MM.1S (cell line): ENCODE measurements around the gene NTS.

Source experiments
- DNase-seq: peaks from one replicate; pipeline ENCODE4 v3.0.0-alpha.2; 2015
- H2AFZ ChIP-seq: fragments of 300-600 bp; sonication (generic); 2 replicates; pipeline ENCODE4 v1.6.0; 2016; ENCODE audit warnings: antibody characterized with exemption, low read length
- H3F3A ChIP-seq: fragments of 300-600 bp; sonication (generic); 2 replicates; pipeline ENCODE4 v1.6.1; 2016; ENCODE audit warnings: mild to moderate bottlenecking, antibody characterized with exemption, low read length, moderate library complexity, mixed read lengths; ENCODE audit not compliant: insufficient read depth
- H3K27ac ChIP-seq: fragments of 300-600 bp; sonication (generic); 2 replicates; pipeline ENCODE4 v1.5.1; 2016; ENCODE audit warnings: mild to moderate bottlenecking, low read length
- H3K27me3 ChIP-seq: fragments of 300-600 bp; sonication (generic); replicated peaks from 2 replicates; pipeline ENCODE4 v1.6.0; 2016; ENCODE audit warnings: low read length; ENCODE audit not compliant: insufficient read depth
- H3K36me3 ChIP-seq: fragments of 300-600 bp; sonication (generic); replicated peaks from 2 replicates; pipeline ENCODE4 v1.6.1; 2016; ENCODE audit warnings: mild to moderate bottlenecking, low read length, mixed read lengths; ENCODE audit not compliant: insufficient read depth
- H3K4me1 ChIP-seq: fragments of 300-600 bp; sonication (generic); 2 replicates; pipeline ENCODE4 v1.6.1; 2016; ENCODE audit warnings: low read length, mixed read lengths
- H3K4me2 ChIP-seq: fragments of 300-600 bp; sonication (generic); 2 replicates; pipeline ENCODE4 v1.6.0; 2016; ENCODE audit warnings: low read depth, low read length
- H3K4me3 ChIP-seq: fragments of 300-600 bp; sonication (generic); 2 replicates; pipeline ENCODE4 v1.5.1; 2016; ENCODE audit warnings: low read length, mixed read lengths
- H3K79me2 ChIP-seq: fragments of 300-600 bp; sonication (generic); 2 replicates; pipeline ENCODE4 v1.6.1; 2016; ENCODE audit warnings: mixed run types, low read length, mixed read lengths
- H3K9ac ChIP-seq: fragments of 300-600 bp; sonication (generic); 2 replicates; pipeline ENCODE4 v1.6.1; 2016; ENCODE audit warnings: low read length, mixed read lengths
- H3K9me2 ChIP-seq: fragments of 300-600 bp; sonication (generic); replicated peaks from 2 replicates; pipeline ENCODE4 v1.6.1; 2016; ENCODE audit warnings: mild to moderate bottlenecking, low read length, mixed read lengths; ENCODE audit not compliant: insufficient read depth
- H3K9me3 ChIP-seq: fragments of 300-600 bp; sonication (generic); replicated peaks from 2 replicates; pipeline ENCODE4 v1.6.1; 2016; ENCODE audit warnings: mild to moderate bottlenecking, low read length, mixed read lengths; ENCODE audit not compliant: insufficient read depth
- H4K20me1 ChIP-seq: fragments of 300-600 bp; sonication (generic); 2 replicates; pipeline ENCODE4 v1.6.1; 2016; ENCODE audit warnings: mild to moderate bottlenecking, low read length, moderate library complexity, mixed read lengths; ENCODE audit not compliant: insufficient read depth
- EZH2 ChIP-seq: fragments of 300-600 bp; sonication (generic); optimal IDR thresholded peaks from 2 replicates; pipeline ENCODE3; 2017; ENCODE audit warnings: low read depth, mild to moderate bottlenecking, antibody characterized with exemption, low read length, mixed read lengths
- EZH2phosphoT487 ChIP-seq: fragments of 300-600 bp; sonication (generic); IDR thresholded peaks from 2 replicates; pipeline ENCODE4 v1.6.1; 2018; ENCODE audit warnings: antibody characterized with exemption, low read length
- TF ChIP-seq, protein P1 (sequence below): fragments of 300-600 bp; sonication (generic); IDR thresholded peaks from 2 replicates; pipeline ENCODE4 v1.5.1; 2016; ENCODE audit warnings: antibody characterized with exemption, low read length, mixed read lengths

The NTS gene

DNA sequence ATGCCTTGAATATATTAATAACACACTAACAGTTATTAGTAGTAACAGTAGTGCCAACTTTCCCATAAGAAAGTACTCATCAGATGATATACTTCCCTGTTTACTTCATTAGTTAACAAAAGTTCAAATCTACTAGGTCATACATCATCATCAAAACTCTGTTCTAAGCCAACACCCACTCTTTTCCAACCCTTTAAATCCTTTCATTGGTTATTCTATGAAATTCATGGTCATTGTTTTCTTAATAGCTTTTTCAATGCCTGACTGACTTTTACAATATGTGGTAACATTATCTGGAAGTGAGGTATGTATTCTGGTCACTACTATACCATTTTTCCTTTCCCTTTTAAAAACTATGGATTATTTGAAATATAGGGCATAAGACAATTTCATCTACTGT is 9.7 kb downstream of the NTS start:
- Histone ChIP-seq H3K4me3 (no peak overlapping the region), H3K9me2 (no peaks in the 10 kb centered on the region), H3K27me3 (no peaks in the 10 kb centered on the region), H3K27ac (no peak overlapping the region), H3K9me3 (no peaks in the 10 kb centered on the region), H3K9ac (no peak overlapping the region), H3K4me2 (no peak overlapping the region), H4K20me1 (no peaks in the 10 kb centered on the region), H3F3A (no peaks in the 10 kb centered on the region), H3K4me1 (no peaks in the 10 kb centered on the region), H3K36me3 (no peaks in the 10 kb centered on the region), H2AFZ (no peak overlapping the region), H3K79me2 (no peaks in the 10 kb centered on the region)
- TF ChIP-seq EZH2phosphoT487 (no peak), EZH2 (no peak)
- TF ChIP-seq, protein P1, sequence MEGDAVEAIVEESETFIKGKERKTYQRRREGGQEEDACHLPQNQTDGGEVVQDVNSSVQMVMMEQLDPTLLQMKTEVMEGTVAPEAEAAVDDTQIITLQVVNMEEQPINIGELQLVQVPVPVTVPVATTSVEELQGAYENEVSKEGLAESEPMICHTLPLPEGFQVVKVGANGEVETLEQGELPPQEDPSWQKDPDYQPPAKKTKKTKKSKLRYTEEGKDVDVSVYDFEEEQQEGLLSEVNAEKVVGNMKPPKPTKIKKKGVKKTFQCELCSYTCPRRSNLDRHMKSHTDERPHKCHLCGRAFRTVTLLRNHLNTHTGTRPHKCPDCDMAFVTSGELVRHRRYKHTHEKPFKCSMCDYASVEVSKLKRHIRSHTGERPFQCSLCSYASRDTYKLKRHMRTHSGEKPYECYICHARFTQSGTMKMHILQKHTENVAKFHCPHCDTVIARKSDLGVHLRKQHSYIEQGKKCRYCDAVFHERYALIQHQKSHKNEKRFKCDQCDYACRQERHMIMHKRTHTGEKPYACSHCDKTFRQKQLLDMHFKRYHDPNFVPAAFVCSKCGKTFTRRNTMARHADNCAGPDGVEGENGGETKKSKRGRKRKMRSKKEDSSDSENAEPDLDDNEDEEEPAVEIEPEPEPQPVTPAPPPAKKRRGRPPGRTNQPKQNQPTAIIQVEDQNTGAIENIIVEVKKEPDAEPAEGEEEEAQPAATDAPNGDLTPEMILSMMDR, result no peak
- DNase-seq, result no peak

DNA sequence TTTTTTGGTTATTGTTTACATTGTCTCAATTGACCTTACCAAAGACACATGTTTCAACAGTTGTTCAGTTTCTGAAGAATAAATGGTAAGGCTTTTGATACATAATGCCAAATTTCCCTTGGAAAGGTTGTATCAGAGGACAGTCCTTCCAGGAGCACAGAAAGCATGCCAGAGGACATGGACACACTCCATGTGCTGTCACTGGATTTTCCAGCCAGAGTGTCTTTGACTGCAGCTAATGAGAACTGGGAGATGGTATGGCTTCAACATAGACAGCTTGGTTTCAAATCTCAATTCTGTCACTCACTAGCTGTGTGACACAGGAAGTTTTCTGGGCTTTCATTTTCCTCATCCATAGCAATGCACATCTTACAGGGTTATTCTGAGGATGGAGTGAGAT is 20.6 kb downstream of the NTS start:
- H3F3A ChIP-seq, result no peaks in the 10 kb centered on the region
- no peaks in the 10 kb centered on the region for H3K9me2 ChIP-seq
- no peak for TF ChIP-seq EZH2phosphoT487
- H3K27me3 ChIP-seq, result no peaks in the 10 kb centered on the region
- no peak overlapping the region for H3K27ac ChIP-seq
- no peak overlapping the region for H3K9ac ChIP-seq
- no peaks in the 10 kb centered on the region for H3K36me3 ChIP-seq
- no peak overlapping the region for H3K4me2 ChIP-seq
- H3K9me3 ChIP-seq, result no peaks in the 10 kb centered on the region
- H2AFZ ChIP-seq, result no peak overlapping the region
- no peaks in the 10 kb centered on the region for H4K20me1 ChIP-seq
- no peak overlapping the region for H3K4me3 ChIP-seq
- DNase-seq, result no peak
- no peaks in the 10 kb centered on the region for H3K4me1 ChIP-seq
- H3K79me2 ChIP-seq, result no peaks in the 10 kb centered on the region

DNA sequence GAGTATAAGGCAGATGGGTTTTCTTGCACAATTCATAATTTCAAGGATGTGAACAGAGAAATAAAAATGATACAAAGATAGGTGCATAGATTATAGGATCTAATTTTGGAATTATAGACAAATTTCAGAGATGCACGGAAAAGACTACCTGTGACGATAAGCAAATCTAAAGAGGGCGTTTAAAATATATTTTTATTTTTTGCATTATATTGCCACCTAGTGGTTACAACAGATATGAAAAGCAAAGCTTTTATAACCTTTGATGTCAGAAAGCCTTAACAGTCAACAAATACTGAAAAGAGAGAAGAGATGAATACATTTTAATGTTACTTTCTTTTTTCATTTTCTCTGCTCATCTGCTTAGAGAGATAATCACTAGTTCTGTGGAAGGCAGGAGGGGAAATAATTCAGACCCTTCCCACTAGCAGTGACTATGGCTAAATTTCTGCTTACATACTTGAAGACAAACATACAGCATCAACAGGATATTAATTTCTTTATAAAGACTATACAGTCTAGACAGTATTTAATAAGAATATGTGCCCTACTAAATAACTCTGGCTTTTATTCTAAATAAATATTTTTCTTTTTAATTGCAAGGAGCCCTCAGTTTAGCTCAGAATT is 46.3 kb downstream of the NTS start:
- peak; percentile 66 for DNase-seq
- Histone ChIP-seq H3K36me3 (no peaks in the 10 kb centered on the region), H3K9ac (no peak overlapping the region), H3K4me2 (peak overlapping the region; percentile 46; the same call in 1 of the 2 replicates), H3F3A (no peaks in the 10 kb centered on the region), H3K27me3 (no peaks in the 10 kb centered on the region), H3K9me3 (no peaks in the 10 kb centered on the region), H3K79me2 (no peaks in the 10 kb centered on the region), H3K27ac (no peak overlapping the region), H3K4me1 (no peaks in the 10 kb centered on the region), H2AFZ (no peak overlapping the region; the same call in 1 of the 2 replicates), H3K4me3 (no peak overlapping the region), H4K20me1 (no peaks in the 10 kb centered on the region), H3K9me2 (no peaks in the 10 kb centered on the region)
- TF ChIP-seq, protein P1, result peak; percentile 55
- TF ChIP-seq EZH2, result no peak

DNA sequence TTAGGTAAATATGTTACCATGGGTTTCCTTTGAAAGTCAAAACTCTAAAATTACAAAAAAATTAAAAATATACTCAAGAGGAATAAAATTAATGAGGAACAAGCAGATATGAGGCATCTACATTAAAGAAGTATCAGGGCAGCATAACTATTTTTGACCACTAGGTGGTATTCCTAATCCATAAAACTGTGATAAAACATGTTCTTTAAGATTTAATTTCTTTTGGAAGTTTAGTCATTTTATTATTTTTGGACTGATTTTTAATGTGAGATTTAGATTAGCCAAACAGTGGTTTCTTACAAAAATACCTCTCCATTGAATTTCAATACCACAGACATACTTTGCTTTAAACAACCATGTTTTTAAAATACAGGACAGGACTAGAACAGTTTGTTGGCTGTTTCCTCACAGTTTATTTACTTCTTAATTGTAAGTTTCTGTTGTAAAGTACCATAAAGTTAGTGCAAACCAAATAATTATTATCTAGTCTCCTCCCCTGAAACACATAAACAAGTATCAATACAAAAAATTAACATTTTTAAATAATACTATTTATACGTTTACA is 49.8 kb downstream of the NTS start:
- Histone ChIP-seq H3K27ac (no peak overlapping the region), H3K36me3 (no peaks in the 10 kb centered on the region), H3K27me3 (no peaks in the 10 kb centered on the region), H3K9me2 (no peaks in the 10 kb centered on the region), H3K4me3 (no peak overlapping the region), H3K79me2 (no peaks in the 10 kb centered on the region), H2AFZ (no peak overlapping the region), H3K4me2 (no peak overlapping the region), H3K9me3 (no peaks in the 10 kb centered on the region), H3K4me1 (no peaks in the 10 kb centered on the region), H3K9ac (no peak overlapping the region), H4K20me1 (no peaks in the 10 kb centered on the region), H3F3A (no peaks in the 10 kb centered on the region)
- DNase-seq, result no peak
- TF ChIP-seq EZH2, result no peak
- TF ChIP-seq, protein P1, result peak; percentile 60
